H4 (cell line): Measurements from ENCODE around the gene SPAG16. TPM values are rescaled to one million over a fixed set of nuclear protein-coding genes. Genes with fewer than 3 reads are reported as not detected.

Experiments
- DNase-seq: peaks from one replicate; pipeline ENCODE4 v3.0.0-alpha.2; 2015; ENCODE audit warnings: low spot score
- total RNA-seq: library from RNA; depleted of rRNA; stranded (reverse); fragments of >200 nt; shearing (Covaris generic); gene quantifications from 2 replicates; pipeline ENCODE4 v1.2.3, GENCODE V29; 2014

The SPAG16 gene
- total RNA-seq, 1 experiment from 2014 or later = 24.8 TPM

DNA sequence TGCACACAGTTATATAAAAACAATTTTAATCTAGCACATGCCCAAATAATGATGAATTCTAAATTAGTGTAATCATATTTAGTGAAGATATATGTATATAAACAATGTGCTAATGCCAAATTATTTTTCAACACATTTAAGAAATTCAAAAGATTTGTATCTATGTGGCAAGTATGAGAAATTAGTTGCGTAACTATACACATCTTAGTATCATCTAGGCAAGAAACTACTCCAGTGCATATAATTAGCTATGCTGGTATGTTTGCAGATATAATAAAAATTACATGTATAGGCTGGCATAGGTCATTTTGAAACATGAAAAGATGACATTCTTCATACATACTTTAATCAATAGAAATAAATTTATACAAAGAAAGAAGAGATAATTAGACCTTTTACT is 874.6 kb downstream of the SPAG16 start:
- DNase-seq = no peak

DNA sequence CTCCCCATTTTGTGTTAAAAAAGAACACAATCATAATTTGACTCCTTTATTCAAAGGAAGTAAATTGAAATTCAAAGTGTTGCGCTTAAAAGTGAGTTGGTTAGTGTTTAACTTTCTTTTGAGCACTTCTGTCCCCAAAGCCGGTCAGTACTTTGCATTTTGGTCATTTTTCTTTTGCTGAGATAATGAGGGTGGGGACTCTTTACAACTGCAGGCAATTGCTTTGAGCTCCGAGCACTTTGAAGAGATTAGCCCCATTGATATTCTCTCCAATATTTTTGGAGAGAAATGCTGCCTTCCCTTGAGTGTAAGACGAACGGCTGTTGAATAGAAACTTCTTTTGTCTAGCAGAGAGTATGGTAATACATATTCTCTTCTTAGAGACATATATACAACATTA is 885.0 kb downstream of the SPAG16 start:
- no peak for DNase-seq

DNA sequence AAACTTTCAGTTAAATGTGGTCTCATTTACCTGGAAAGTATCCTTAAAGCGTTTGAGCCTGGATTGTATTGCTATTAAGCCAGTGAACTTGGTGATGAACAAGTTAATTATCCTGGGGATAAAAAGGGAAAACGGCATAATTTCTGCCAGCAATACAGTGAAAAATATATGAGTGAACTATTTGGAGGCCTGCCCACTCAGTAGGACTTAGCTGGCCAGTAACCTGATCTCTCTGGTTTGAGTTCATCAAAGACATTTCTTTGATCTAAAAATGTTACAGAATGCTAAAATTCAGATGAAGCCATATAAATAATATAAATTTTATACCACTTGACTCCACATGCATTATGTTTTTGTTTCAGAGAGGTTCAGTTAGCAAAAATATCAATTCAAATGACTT is 885.5 kb downstream of the SPAG16 start:
- DNase-seq = no peak

DNA sequence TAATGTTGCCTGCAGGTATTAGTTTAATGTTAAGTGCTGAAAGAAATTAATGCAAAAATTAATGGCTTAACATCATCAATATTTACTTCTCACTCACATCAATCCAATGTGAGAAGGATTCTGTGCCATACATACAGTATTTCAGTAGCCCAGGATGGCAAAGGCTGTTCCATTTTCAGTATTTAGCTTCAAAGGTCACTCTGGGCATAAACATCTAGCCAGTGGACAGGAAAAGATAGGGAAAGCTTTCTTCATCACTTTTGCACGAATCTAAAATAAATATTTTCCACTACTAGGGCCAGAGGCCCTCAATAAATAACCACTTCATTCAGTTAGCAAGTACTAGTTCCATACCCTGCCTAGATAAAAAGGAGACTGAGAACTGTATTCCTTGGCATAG is 890.3 kb downstream of the SPAG16 start:
- no peak for DNase-seq

DNA sequence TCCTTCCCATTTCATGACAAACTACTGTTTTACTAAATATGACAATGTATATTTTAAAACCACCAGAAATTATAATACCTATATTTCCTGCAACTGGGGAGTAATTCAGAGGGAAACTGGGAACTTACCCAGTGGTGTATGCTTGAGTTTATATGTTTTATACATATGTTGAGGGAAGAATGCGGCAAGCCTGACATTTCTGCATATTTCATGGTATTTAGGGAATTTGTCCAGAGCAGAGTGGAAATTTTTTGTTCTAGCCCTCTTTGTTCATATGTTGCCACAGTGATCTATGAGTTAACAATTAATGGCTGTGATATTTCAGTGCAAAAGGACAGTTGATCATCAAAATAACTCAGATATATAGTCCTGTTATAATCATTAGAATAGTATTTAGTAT is 895.8 kb downstream of the SPAG16 start:
- DNase-seq = no peak

DNA sequence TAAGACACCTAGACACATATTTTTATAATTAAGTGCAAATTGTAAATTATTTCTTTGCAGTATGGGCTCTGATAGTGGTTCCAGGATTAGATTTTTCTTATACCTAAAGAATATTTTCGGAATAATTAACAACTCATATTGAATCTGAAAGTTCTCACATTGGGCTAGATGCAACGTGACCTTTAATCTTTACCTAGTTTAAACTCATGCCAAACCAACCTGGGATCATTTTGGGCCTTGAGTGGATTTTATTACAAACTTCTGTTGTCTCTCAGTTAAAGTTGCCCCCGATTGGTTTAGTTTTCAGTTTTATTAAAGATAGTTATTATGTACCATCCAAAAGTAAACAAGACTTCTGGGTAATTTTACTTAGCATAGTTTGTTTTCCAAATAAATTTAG is 896.4 kb downstream of the SPAG16 start:
- no peak for DNase-seq

DNA sequence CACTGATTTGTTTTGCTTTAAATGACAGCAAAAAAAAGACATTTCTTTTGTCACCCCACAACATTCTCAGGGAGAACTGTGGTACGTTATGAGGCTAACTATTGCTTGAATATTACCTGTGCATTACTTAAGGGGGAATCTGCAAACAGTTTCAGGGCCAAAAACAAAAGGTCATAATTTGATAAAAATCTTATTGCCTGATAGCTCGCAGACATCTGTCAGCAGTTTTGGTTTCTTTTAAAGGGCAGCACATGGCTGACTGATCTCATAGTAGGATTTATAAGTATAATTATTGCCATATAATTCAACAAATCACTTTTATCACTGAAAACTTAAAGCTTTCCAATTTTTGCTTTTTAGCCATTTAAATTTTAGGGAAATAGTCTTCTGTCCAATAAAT is 900.2 kb downstream of the SPAG16 start:
- DNase-seq = no peak

DNA sequence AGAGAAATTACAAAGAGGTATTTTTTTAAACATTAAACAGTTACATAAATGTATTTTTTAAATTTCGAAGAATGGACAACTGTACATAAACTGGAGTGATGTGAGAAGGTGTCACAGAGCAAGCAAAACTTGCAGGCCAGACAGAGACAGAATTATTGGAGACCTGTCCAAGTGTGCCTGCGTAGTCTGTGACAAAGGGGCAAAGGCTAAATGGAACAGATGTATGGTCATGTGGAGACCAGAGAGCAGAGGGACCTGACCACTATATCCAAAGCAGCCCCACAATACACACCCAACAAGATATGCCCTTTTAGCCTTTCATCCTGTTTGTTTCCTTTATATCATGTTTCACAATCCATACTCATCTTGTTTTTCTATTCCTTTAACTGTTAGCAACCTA is 901.3 kb downstream of the SPAG16 start:
- no peak for DNase-seq

DNA sequence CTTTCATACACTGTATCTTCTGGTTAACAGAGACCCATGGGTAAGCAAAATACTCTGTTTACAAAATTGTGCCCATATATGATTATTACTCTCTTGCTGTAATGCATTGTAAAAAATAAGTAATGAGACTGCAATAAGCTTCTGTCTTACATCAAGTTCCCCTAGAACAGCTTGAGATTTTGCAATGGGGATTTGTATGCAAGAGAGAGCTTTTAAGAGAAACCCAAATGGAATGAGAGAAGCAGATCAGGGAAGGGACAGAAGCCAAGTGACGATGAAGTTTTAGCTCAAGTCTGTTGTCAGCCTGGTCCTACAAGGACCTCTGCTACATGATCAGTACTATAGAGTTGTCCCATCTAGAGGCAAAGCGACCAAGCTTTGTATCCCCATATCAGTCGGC is 908.4 kb downstream of the SPAG16 start:
- DNase-seq = no peak

DNA sequence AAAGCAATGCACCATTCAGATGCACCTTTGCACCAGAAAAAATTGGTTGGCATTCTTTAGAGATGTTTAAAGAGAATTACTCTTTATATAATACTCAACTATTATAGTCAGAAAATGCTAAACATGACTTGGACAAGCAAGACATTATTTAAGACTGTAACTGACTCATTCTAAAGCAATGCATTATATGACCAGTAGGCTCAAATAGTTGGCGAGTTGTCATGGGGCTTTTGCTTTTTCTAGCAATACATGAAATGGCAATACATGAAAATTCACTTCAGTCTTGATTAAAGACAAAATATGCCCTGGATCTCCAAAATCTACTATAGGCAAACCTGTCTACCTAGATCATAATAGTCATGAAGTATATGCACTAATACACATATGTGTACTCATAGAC is 909.7 kb downstream of the SPAG16 start:
- no peak for DNase-seq

DNA sequence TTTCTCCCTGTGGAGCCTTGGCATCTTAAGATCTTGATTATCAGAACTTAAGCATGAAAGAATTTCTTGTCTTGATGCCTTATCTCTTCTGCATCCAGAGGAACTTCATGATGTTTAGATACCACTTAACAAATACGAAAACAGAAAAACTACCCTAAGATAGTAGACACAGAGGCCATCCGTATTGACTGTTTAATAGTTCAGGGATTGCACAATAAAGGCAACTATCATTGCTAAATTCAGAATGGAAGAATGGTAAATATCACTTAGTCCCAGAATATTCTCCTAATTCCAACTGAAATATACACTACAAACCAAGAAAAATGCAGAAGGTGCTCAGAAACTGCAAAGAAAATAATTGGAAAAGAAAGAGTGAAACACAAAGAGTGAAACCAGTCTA is 912.0 kb downstream of the SPAG16 start:
- no peak for DNase-seq

DNA sequence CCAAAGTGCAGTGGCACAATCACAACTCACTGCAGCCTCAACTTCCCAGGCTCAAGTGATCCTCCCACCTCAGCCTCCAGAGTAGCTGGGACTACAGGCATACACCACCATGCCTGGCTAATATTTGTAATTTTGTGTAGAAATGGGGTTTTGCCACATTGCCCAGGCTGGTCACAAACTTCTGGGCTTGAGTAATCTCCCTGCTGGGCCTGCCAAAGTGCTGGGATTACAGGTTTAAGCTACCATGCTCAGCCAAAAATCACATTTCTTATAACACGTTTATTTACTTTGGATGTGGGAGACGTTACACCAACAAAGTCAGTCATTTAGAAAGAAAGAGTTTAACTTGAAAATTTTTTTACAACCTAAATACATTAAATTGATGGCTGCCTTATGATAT is 917.6 kb downstream of the SPAG16 start:
- DNase-seq = no peak

DNA sequence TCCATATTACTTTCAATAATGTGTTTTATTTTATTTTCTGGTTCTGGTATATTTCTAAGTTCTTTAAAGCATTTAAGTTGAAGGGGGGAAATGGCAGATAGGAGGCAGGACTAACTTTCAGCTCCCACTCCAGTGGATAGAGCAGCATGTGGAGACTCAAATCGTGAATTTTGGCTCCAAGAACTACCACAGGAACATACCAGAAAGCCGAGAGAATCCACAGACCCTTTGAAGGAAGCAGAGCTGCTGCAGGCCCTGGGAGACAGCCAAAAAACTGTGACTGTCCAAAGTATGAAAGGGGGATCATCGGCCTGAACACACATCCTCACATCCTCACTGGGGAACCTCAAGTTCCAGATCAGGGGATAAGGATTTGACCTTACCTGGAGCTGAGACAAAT is 919.0 kb downstream of the SPAG16 start:
- no peak for DNase-seq

DNA sequence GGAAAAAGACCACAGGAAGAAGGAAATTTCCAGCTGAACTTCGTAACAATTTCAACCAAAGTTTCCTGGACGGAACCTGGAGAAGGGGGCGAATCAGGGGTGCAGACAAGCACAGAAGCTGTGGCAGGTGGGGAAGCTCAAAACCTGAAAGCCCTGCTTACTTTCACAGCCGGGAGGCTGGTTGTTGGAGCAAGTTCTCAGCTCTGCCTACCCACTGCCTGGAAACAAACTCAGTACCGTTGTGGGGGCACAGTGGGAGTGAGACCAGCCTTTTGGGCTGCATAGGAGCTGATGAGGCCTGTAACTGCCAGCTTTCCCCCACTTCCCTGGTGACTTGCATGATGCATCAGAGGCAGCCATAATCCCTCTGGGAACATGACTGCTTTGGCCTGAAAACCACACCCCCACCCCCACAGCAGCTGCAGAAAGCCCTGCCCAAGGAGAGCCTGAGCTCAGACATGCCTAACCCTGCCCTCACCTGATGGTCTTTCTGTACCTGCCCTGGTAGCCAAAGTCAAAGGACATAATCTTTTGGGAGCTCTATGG is 919.6 kb downstream of the SPAG16 start:
- peak; percentile 25 for DNase-seq

DNA sequence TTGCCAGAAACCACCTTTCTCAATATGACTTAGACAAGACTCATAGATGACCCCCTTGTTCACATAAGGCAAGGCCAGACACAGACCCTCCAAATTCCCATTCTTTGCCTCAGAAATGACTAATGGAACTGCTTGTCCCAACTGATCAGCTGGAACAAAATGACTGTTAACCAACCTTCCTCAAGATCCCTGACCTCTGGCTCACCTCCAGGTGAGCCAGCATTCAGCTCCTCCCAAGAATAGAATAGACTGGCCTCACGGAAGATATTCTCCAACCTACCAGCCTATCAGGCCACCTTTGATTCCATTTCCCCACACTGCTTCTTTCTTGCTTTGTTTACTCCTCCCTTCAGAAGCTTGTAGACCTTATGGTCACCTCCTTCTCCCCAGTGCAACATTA is 930.8 kb downstream of the SPAG16 start:
- DNase-seq = no peak

DNA sequence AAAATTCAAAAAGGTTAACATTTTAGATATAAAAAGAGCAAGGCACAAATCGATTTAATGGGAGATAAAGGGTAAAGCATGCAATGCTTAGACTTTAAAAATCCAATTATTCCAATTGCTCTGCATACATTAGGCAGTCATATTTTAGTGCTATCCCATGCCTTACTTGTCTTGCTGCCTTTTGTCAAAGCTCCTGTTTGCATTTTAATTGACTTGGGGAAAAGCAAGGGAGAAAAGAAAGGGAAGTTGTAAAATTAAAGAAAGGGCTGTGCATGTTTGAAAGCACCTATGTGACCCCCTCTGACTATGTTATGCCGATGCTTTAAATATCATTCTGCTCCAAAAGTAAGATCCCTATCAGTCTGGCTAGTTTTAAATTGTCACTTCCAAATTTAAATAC is 932.9 kb downstream of the SPAG16 start:
- no peak for DNase-seq

DNA sequence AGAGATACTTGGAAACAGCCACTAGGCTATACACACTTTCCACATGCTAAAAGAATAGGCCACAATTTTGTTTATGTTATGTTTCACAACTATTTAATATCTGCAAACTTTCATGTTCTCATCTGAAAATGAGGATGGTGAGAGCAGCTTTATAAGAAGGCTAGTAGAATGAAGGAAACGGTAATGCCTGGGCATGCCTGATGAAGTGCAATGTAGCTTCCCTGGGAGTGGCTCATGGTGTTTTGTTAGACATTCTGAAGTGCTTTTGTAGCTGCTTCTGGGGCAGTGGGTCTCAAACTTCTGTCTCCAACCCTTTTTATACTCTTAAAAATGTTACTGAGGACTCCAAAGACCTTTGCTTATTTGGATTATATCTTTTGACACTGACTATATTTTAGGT is 933.3 kb downstream of the SPAG16 start:
- DNase-seq = no peak

DNA sequence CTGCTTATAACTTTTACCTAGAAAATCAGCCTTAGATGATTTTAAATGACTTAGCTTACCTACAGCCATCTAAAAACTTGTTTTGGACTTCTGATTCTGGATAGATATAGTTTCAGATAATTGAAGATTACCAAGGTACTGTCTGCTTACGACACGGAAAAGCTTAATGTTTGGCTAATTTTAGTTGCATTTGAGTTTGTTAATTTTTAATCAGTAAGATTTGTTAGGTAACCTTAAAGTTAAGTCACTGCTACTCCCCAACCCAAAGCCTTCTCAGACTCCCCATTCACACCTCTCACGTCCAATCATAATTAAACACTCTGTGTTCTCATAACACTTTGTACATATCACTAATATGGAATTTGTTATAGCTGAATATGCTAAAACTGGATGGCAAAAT is 936.0 kb downstream of the SPAG16 start:
- DNase-seq = no peak

DNA sequence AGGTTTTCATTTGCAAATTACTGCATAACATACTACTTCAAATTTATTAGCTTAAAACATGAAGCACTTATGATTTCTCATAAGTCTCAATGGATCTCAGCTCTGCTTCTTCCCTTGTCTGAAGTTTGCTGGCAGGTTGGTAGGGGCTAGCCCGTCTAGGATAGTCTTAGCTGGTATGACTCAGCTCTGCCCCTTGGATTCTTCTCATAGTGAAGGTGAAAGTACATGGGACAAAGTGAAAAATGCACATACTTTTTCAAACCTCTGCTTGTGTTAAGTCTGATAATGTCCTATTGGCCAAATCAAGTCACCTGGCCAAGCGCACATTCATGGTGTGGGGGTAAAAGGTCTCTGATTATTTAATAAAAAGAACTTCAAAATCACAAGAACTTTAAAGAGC is 941.8 kb downstream of the SPAG16 start:
- no peak for DNase-seq

DNA sequence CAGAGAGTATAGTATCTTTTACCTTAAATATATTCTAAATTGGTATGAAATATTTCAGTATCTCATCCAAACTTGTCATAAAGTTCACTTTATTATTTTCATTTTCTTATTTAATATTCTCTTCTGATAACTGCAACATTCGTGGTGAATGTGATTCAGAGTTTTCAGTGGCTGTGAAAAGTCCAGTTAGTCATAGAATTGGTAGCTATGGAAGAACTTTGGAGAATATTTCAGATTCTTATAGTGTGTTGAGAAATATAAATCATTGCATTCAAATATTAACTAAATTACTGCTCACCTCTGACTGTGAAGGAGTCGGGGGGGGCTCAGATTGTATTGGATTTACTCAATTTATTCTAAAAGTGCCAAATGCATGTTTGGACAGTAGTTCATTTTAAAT is 948.0 kb downstream of the SPAG16 start:
- DNase-seq = no peak

DNA sequence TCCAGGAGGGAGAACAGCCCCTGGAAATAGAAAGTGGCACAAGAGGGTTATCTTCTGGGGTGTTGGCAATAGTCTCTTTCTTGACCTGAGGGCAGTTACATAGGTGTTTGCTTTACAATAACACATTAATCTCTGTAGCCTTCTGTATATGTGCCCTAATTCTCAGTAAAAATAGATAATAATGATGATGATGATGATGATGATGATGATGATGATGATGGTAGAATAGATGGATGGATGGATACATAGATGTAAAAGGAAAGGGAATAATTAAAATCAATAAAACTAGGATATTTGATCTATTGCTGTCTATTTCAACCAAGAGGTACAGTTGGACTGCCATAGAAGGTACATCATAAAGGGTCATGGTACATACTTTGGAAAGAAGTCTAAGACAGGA is 948.9 kb downstream of the SPAG16 start:
- no peak for DNase-seq

DNA sequence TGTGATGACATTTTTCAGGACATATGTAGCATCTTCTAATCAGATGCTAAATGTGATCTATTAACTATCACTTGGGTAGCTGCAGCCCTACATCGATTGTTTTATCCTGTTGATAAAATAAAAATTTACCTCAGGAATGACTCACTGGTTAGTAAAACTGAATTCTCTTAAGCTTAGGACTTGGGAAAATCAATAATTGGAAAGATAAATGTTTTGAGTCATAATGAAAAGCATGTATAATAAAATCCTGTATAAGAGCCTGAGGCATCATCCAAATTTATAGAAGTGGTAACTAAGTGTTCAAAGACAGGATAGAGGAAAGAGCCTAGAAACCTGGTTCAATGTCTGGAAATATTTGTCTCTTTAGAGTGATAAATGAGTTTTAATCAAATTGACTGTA is 958.5 kb downstream of the SPAG16 start:
- no peak for DNase-seq

DNA sequence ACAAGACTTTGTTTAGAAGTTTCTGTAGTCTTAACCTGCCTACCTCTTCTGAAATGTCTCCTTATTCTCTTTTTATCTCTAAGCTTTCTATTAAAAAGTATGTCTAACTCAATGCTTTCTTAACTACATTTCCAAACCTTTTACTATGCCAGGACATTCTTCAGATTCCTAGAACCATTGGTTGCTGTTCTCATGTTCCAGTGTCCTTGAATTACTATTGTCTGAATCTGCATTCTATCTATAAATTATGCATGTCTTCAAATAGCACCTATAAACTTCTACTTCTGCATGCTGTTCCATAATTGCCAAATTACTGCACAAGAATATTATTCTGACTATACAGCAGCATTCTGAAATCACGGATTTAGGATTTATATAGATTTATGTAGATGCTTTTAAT is 960.6 kb downstream of the SPAG16 start:
- no peak for DNase-seq

DNA sequence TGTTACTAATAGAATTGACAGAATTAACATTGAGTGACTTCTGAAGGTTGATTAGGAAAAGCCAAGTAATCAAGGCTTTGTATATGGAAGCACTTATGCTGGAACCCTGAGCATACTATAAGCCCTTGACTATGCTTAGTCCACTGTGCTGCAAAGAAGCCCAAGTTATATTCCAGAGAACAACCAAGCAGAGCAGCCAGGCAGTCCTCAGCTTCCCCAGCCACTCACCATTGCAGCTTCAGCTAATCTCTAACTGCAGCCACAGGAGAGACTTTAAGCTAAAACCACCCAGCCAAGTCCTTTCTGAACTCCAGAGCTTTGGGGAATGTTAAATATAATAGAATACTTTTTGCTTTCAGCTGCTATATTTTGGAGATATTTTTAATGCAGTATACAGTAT is 962.2 kb downstream of the SPAG16 start:
- no peak for DNase-seq

DNA sequence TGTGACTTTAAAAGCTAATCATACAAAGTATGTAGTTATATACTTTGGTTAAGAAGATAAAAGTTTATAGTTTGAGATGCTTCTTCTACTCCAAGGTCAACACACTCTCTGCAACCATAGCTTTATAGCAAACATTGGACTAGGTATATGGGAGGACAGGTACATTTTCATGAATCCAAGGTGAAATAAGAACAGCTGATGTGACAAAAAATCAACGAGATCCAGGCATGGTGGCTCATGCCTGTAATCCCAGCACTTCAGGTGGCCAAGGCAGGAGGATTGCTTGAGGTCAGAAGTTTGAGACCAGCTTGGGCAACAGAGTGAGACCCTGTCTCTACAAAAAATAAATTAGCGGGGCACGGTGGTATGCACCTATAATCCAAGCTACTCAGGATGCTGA is 963.3 kb downstream of the SPAG16 start:
- DNase-seq = no peak
